CD4-positive, alpha-beta T cell (primary cell): ENCODE data around the gene CDC25A. TPM values are rescaled to one million over a fixed set of nuclear protein-coding genes. Genes with fewer than 3 reads are reported as not detected.

ENCODE experiments used
- ATAC-seq: fragments of 200-7000 bp; cut with Tn5 transposase; one replicate; pipeline ENCODE4 v1.10.0; 2022; ENCODE audit warnings: mild to moderate bottlenecking; ENCODE audit not compliant: poor library complexity
- CTCF ChIA-PET: fragments of 350-600 bp; sonication (Branson Sonifier 250); formaldehyde crosslinking; loops from one replicate; lab custom pipeline; 2021; ENCODE audit warnings: antibody characterized with exemption, inconsistent platforms; lab: Charles Lee
- POLR2A ChIA-PET: fragments of 350-600 bp; sonication (Branson Sonifier 250); formaldehyde crosslinking; loops from one replicate; lab custom pipeline; 2021; ENCODE audit warnings: antibody characterized with exemption, inconsistent platforms; lab: Charles Lee
- DNase-seq, 14 experiments: peaks; one replicate each; pipeline ENCODE4 v3.0.0-alpha.2; 2013 to 2020; ENCODE audit warnings: mixed read lengths in 2 of 14
- H3K27ac ChIP-seq, 2 donors: one replicate each; pipeline versions ENCODE4 v1.5.1 to v1.7.0; 2013; ENCODE audit warnings: low read length in 2 of 2, low read depth in 1 of 2, mild to moderate bottlenecking in 1 of 2
- H3K27me3 ChIP-seq, 2 experiments: 1 replicate in 1 of 2; 2 replicates in 1 of 2; pipeline versions ENCODE4 v1.6.1 to v1.7.0; 2013; ENCODE audit warnings: low read length in 2 of 2, control low read depth in 1 of 2, mild to moderate bottlenecking in 1 of 2, moderate library complexity in 1 of 2; ENCODE audit not compliant: insufficient read depth in 2 of 2, control insufficient read depth in 1 of 2
- H3K36me3 ChIP-seq: one replicate; pipeline ENCODE4 v1.6.1; 2013; ENCODE audit warnings: low read length, control low read depth; ENCODE audit not compliant: insufficient read depth
- H3K4me1 ChIP-seq: one replicate; pipeline ENCODE4 v1.6.1; 2013; ENCODE audit warnings: low read length, control low read depth; ENCODE audit not compliant: insufficient read depth
- H3K4me3 ChIP-seq: one replicate; pipeline ENCODE4 v1.5.1; 2013; ENCODE audit warnings: mild to moderate bottlenecking, low read length, moderate library complexity
- H3K9me3 ChIP-seq, 2 experiments: 1 replicate in 1 of 2; 2 replicates in 1 of 2; pipeline versions ENCODE4 v1.6.1 to v1.7.0; 2013; ENCODE audit warnings: low read length in 2 of 2, mild to moderate bottlenecking in 2 of 2, control low read depth in 1 of 2, moderate library complexity in 1 of 2; ENCODE audit not compliant: control insufficient read depth in 1 of 2, insufficient read depth in 1 of 2
- H3K27ac Mint-ChIP-seq: one replicate; pipeline ENCODE4 v1.8.0; 2020; ENCODE audit warnings: mixed read lengths
- H3K27me3 Mint-ChIP-seq: one replicate; pipeline ENCODE4 v1.8.0; 2021; ENCODE audit warnings: mixed read lengths
- H3K36me3 Mint-ChIP-seq: one replicate; pipeline ENCODE4 v1.8.0; 2021; ENCODE audit warnings: low read depth, mixed read lengths
- H3K4me1 Mint-ChIP-seq: one replicate; pipeline ENCODE4 v1.8.0; 2021; ENCODE audit warnings: low read depth, mixed read lengths
- H3K4me3 Mint-ChIP-seq: one replicate; pipeline ENCODE4 v1.8.0; 2020; ENCODE audit warnings: mild to moderate bottlenecking, mixed read lengths
- H3K9me3 Mint-ChIP-seq: one replicate; pipeline ENCODE4 v1.8.0; 2020; ENCODE audit warnings: mixed read lengths
- CTCF ChIP-seq: fragments of 200-600 bp; IDR thresholded peaks from one replicate; pipeline ENCODE4 v1.8.0; 2022; ENCODE audit warnings: antibody characterized with exemption, mild to moderate bottlenecking
- intact Hi-C, 2 experiments: fragments of 100-400 bp; cut with DNase I in 1 of 2; cut with micrococcal nuclease in 1 of 2; formaldehyde crosslinking; loops; one replicate each; pipeline versions ENCODE4 v1.15.1 to v1.9.0; 2023 to 2025; cut with DNase I, micrococcal nuclease
- total RNA-seq, 174 experiments: library from RNA in 2 of 174; stranded (reverse) in 2 of 174; gene quantifications; one replicate each; pipeline ENCODE4 v1.2.3 and lab custom pipeline; 2021 to 2026

CDC25A gene
- total RNA-seq, 2 experiments from 2014 or later, result 0.14 TPM; not detected in 1

DNA sequence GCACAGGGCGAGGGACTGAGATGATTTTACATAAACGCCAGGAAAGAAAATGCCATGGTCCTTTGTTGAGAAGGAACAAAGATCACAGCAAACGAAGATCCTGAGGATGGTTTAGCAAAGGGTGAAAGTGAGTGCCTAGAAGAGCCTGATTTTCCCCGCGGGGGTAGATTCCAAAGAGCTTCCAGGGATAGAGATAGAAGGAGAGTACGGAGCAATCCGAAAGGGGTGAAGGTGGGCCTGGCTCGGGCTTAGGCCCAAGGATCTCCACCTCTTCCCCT is 977 bp downstream of the CDC25A start:
- Histone ChIP-seq H3K4me1 (peaks cover 18% of the 10 kb centered on the region), H3K4me3 (peak overlapping the region; percentile 92), H3K27me3 (peaks cover 0 to 9% of the 10 kb centered on the region in 2 experiments), H3K9me3 (no peaks in the 10 kb centered on the region), H3K36me3 (no peaks in the 10 kb centered on the region), H3K27ac (no peak overlapping the region)
- H3K9me3 Mint-ChIP-seq, result no peaks in the 10 kb centered on the region
- CTCF ChIA-PET, result interaction anchor here (2.0 kb wide), 1 partner anchor 249 kb away, joined by 7 read pairs; no protein-coding TSS in a partner anchor
- peaks cover 32% of the 10 kb centered on the region for H3K27me3 Mint-ChIP-seq
- peaks cover 19% of the 10 kb centered on the region for H3K4me1 Mint-ChIP-seq
- POLR2A ChIA-PET, result no interaction called here
- DNase-seq (no peak), ATAC-seq (no peak)
- intact Hi-C loops, result loop anchor here in 1 of 2 experiments (10.0 kb wide), 1 partner anchor 58 kb away; the partner anchor contains the start of gene ZNF589
- TF ChIP-seq CTCF, result no peak
- no peak overlapping the region for H3K27ac Mint-ChIP-seq
- no peaks in the 10 kb centered on the region for H3K36me3 Mint-ChIP-seq
- H3K4me3 Mint-ChIP-seq, result peak overlapping the region; percentile 90

- TF ChIP-seq CTCF, result no peak
- ATAC-seq (no peak), DNase-seq (no peak)
- ChIA-PET CTCF (no interaction called here), POLR2A (no interaction called here)
- peaks cover 33% of the 10 kb centered on the region for H3K27me3 Mint-ChIP-seq
- no peak overlapping the region for H3K27ac Mint-ChIP-seq
- no peak overlapping the region for H3K27ac ChIP-seq
- no peaks in the 10 kb centered on the region for H3K9me3 Mint-ChIP-seq
- no peaks in the 10 kb centered on the region for H3K9me3 ChIP-seq
- peaks cover 0 to 9% of the 10 kb centered on the region in 2 experiments for H3K27me3 ChIP-seq
- peak overlapping the region; percentile 92 for H3K4me3 ChIP-seq
- H3K4me1 ChIP-seq, result peaks cover 18% of the 10 kb centered on the region
- H3K36me3 ChIP-seq, result no peaks in the 10 kb centered on the region
- intact Hi-C loops, result loop anchor here in 1 of 2 experiments (10.0 kb wide), 1 partner anchor 58 kb away; the partner anchor contains the start of gene ZNF589
- peaks cover 19% of the 10 kb centered on the region for H3K4me1 Mint-ChIP-seq
- no peaks in the 10 kb centered on the region for H3K36me3 Mint-ChIP-seq
- peak overlapping the region; percentile 90 for H3K4me3 Mint-ChIP-seq
Observed at GRCh38 chr3:48186631-48187300, 1.5 kb downstream of the CDC25A start.

DNA sequence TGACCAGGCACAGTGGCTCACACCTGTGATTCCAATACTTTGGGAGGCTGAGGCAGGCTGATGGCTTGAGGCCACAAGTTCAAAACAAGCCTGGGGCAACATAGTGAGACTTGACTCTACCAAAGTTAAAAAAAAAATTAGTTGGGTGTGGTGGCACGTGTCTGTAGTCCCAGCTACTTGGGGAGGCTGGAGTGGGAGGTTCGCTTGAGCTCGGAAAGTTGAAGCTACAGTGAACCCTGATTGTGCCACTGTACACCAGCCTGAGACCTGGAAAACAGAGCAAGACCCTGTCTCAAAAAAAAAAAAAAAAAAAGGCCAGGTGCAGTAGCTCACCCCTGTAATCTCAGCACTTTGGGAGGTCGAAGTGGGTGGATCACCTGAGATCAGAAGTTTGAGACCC is 3.1 kb downstream of the CDC25A start:
- peaks cover 33% of the 10 kb centered on the region for H3K27me3 Mint-ChIP-seq
- Histone ChIP-seq H3K9me3 (no peaks in the 10 kb centered on the region), H3K4me1 (peaks cover 18% of the 10 kb centered on the region), H3K27ac (no peak overlapping the region), H3K4me3 (no peak overlapping the region), H3K36me3 (no peaks in the 10 kb centered on the region), H3K27me3 (peaks cover 0 to 9% of the 10 kb centered on the region in 2 experiments)
- H3K4me1 Mint-ChIP-seq, result peaks cover 19% of the 10 kb centered on the region
- no peak for ATAC-seq
- no peaks in the 10 kb centered on the region for H3K9me3 Mint-ChIP-seq
- no peak for DNase-seq
- H3K36me3 Mint-ChIP-seq, result no peaks in the 10 kb centered on the region
- intact Hi-C loops, result loop anchor here in 1 of 2 experiments (10.0 kb wide), 1 partner anchor 60 kb away; the partner anchor contains the start of gene ZNF589
- peak overlapping the region; percentile 20 for H3K4me3 Mint-ChIP-seq
- no peak for TF ChIP-seq CTCF
- ChIA-PET CTCF (no interaction called here), POLR2A (no interaction called here)
- H3K27ac Mint-ChIP-seq, result no peak overlapping the region
